Thoracic aorta (tissue), 2 donors: ENCODE data around the gene SLC36A1. TPM values are rescaled to one million over a fixed set of nuclear protein-coding genes. Genes with fewer than 3 reads are reported as not detected.

Experiments
- ATAC-seq: fragments of 150-250 bp; one replicate; pipeline ENCODE4 v1.8.0; 2017; ENCODE audit warnings: low read depth; ENCODE audit not compliant: insufficient number of reproducible peaks, low FRiP score
- DNase-seq: peaks from one replicate; pipeline ENCODE4 v3.0.0-alpha.2; 2020; ENCODE audit warnings: low spot score
- H3K27ac ChIP-seq, 2 donors: fragments of 200-600 bp; sonication (generic); 1 replicate in 1 of 2; 2 replicates in 1 of 2; pipeline ENCODE4 v1.5.1; 2016; ENCODE audit warnings: mild to moderate bottlenecking in 2 of 2, moderate library complexity in 2 of 2
- H3K27me3 ChIP-seq: fragments of 200-600 bp; sonication (generic); replicated peaks from 2 replicates; pipeline ENCODE4 v1.6.0; 2016; ENCODE audit warnings: mild to moderate bottlenecking; ENCODE audit not compliant: insufficient read depth
- H3K36me3 ChIP-seq: fragments of 200-600 bp; sonication (generic); one replicate; pipeline ENCODE4 v1.5.1; 2016
- H3K4me1 ChIP-seq, 2 donors: fragments of 200-600 bp; sonication (generic); 1 replicate in 1 of 2; 2 replicates in 1 of 2; pipeline versions ENCODE4 v1.5.1 to v1.6.0; 2016; ENCODE audit warnings: low read depth in 2 of 2, mild to moderate bottlenecking in 1 of 2; ENCODE audit not compliant: control insufficient read depth in 1 of 2
- H3K4me3 ChIP-seq: fragments of 200-600 bp; sonication (generic); 2 replicates; pipeline ENCODE4 v1.5.1; 2016; ENCODE audit warnings: mild to moderate bottlenecking
- H3K9me3 ChIP-seq: fragments of 200-600 bp; sonication (generic); 2 replicates; pipeline ENCODE4 v1.5.1; 2016
- CTCF ChIP-seq: fragments of 200-600 bp; sonication (generic); IDR thresholded peaks from one replicate; pipeline ENCODE4 v1.5.1; 2019; ENCODE audit warnings: antibody characterized with exemption
- total RNA-seq, 2 donors: library from RNA; depleted of rRNA; stranded (reverse); fragments of >200 nt; gene quantifications; one replicate each; pipeline versions ENCODE4 v1.1.0 to v1.2.3, GENCODE V29; 2016

The SLC36A1 gene
- total RNA-seq, 2 donors from 2014 or later, result 16.0 to 26.5 TPM

GRCh38 chr5:151461312-151461711 lies 13.9 kb downstream of the SLC36A1 start:
- H3K9me3 ChIP-seq, result no peaks in the 10 kb centered on the region
- H3K4me3 ChIP-seq, result no peak overlapping the region
- no peak overlapping the region for H3K27ac ChIP-seq
- H3K27me3 ChIP-seq, result no peaks in the 10 kb centered on the region
- H3K36me3 ChIP-seq, result peaks cover 19% of the 10 kb centered on the region
- DNase-seq (no peak), ATAC-seq (no peak)
- TF ChIP-seq CTCF, result no peak
- H3K4me1 ChIP-seq, result peaks cover 0 to 3% of the 10 kb centered on the region in 2 donors

- Histone ChIP-seq H3K27me3 (no peaks in the 10 kb centered on the region), H3K27ac (no peak overlapping the region), H3K4me3 (no peak overlapping the region), H3K4me1 (no peaks in the 10 kb centered on the region), H3K36me3 (peaks cover 31% of the 10 kb centered on the region), H3K9me3 (no peaks in the 10 kb centered on the region)
- no peak for TF ChIP-seq CTCF
- DNase-seq, result no peak
- no peak for ATAC-seq
These were observed 16.0 kb downstream of the SLC36A1 start for GRCh38 chr5:151463137-151464029.

- no peak overlapping the region for H3K27ac ChIP-seq
- no peaks in the 10 kb centered on the region for H3K4me1 ChIP-seq
- H3K36me3 ChIP-seq, result peaks cover 31% of the 10 kb centered on the region
- no peak for TF ChIP-seq CTCF
- no peak overlapping the region for H3K4me3 ChIP-seq
- DNase-seq (no peak), ATAC-seq (no peak)
- no peaks in the 10 kb centered on the region for H3K9me3 ChIP-seq
- H3K27me3 ChIP-seq, result no peaks in the 10 kb centered on the region
These were observed 16.7 kb downstream of the SLC36A1 start for GRCh38 chr5:151464101-151464500.

GRCh38 chr5:151465476-151465875 lies 18.1 kb downstream of the SLC36A1 start:
- ATAC-seq, result no peak
- Histone ChIP-seq H3K4me3 (no peak overlapping the region), H3K27ac (no peak overlapping the region), H3K4me1 (no peaks in the 10 kb centered on the region), H3K9me3 (no peaks in the 10 kb centered on the region), H3K27me3 (no peaks in the 10 kb centered on the region), H3K36me3 (peaks cover 31% of the 10 kb centered on the region)
- no peak for TF ChIP-seq CTCF
- no peak for DNase-seq

GRCh38 chr5:151467576-151467975 lies 20.2 kb downstream of the SLC36A1 start:
- no peak overlapping the region for H3K27ac ChIP-seq
- no peaks in the 10 kb centered on the region for H3K4me1 ChIP-seq
- DNase-seq (no peak), ATAC-seq (no peak)
- H3K36me3 ChIP-seq, result peaks cover 31% of the 10 kb centered on the region
- no peaks in the 10 kb centered on the region for H3K27me3 ChIP-seq
- no peak for TF ChIP-seq CTCF
- no peaks in the 10 kb centered on the region for H3K9me3 ChIP-seq
- no peak overlapping the region for H3K4me3 ChIP-seq
